ENCODE measurements around the gene RNF26. TPM values are rescaled to one million over a fixed set of nuclear protein-coding genes. Genes with fewer than 3 reads are reported as not detected.

Gene RNF26
- total RNA-seq, 3 donors from 2014 or later: 8.8 to 11.2 (median 9.7) TPM

DNA sequence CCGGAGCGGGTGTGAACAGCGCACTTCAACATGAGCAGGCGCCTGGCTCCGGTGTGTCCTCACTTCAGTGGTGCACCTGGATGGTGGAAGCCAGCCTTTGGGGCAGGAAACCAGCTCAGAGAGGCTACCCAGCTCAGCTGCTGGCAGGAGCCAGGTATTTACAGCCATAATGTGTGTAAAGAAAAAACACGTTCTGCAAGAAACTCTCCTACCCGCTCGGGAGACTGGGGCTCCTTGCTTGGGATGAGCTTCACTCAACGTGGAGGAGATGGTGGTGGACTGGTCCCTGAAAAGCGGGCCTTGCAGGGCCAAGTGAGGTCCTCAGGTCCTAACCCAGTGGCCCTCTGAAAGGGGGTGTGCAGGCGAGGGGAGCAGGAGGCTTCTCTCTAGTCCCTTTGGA, 24.9 kb upstream of the RNF26 start:
- H3K4me3 ChIP-seq: no peak overlapping the region
- no peak for TF ChIP-seq POLR2AphosphoS5 (IDR thresholded peaks at IDR 0.05)
- no peak for TF ChIP-seq POLR2A (IDR thresholded peaks at IDR 0.05)
- TF ChIP-seq, protein P1, sequence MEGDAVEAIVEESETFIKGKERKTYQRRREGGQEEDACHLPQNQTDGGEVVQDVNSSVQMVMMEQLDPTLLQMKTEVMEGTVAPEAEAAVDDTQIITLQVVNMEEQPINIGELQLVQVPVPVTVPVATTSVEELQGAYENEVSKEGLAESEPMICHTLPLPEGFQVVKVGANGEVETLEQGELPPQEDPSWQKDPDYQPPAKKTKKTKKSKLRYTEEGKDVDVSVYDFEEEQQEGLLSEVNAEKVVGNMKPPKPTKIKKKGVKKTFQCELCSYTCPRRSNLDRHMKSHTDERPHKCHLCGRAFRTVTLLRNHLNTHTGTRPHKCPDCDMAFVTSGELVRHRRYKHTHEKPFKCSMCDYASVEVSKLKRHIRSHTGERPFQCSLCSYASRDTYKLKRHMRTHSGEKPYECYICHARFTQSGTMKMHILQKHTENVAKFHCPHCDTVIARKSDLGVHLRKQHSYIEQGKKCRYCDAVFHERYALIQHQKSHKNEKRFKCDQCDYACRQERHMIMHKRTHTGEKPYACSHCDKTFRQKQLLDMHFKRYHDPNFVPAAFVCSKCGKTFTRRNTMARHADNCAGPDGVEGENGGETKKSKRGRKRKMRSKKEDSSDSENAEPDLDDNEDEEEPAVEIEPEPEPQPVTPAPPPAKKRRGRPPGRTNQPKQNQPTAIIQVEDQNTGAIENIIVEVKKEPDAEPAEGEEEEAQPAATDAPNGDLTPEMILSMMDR (IDR thresholded peaks at IDR 0.05): no peak
- H3K4me1 ChIP-seq: no peaks in the 10 kb centered on the region
- intact Hi-C loops (cut with DNase I; ENCODE audit: low total_unique reads): no loop called here
- H3K9me3 ChIP-seq: no peaks in the 10 kb centered on the region
- no peaks in the 10 kb centered on the region for H3K27me3 ChIP-seq
- no peak overlapping the region for H3K27ac ChIP-seq
- no peaks in the 10 kb centered on the region for H3K36me3 ChIP-seq
- no peak for DNase-seq (ENCODE audit: low spot score in 2 of 2)

DNA sequence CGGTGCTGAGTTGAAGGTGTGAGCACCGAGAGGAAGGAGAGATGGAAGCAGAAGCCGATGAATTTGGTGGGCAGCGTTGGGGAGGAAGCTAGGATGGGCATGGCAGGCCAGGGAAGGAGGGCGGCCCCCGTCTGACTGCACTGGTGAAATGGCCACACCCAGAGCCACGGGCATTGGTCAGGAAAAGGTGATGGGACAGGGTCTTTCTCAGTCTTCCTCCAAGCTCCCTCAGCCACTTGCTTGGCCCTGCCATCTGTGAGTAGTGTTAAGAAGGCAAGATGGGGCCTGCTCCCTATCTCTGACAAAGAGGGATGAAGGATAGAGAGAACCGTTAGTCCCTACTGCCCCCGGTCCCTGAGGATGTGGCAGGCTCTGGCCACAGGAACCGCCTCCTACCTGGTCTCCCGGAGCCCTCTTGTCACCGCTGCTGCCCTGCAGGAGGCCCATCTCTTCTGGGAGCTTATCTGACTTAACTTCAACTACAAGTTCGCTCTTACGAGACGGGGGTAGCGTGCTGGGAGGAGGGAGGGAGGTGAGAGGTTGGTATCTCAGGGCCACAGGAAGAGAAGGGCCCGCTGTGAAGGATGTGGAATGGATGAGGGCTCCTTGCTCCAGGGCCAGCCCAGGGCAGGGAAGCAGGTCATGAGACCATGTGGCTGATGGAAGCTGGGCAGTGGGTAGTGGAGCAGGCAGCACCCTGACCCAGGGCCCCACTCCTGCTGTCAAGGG, 24.2 kb upstream of the RNF26 start:
- Histone ChIP-seq H3K4me1 (no peaks in the 10 kb centered on the region), H3K9me3 (no peaks in the 10 kb centered on the region), H3K36me3 (no peaks in the 10 kb centered on the region), H3K27ac (peak overlapping the region; percentile 68 to 74), H3K4me3 (no peak overlapping the region), H3K27me3 (no peaks in the 10 kb centered on the region)
- no peak for DNase-seq (ENCODE audit: low spot score in 2 of 2)
- TF ChIP-seq, protein P1 (IDR thresholded peaks at IDR 0.05): no peak
- TF ChIP-seq POLR2A (IDR thresholded peaks at IDR 0.05) (no peak), POLR2AphosphoS5 (IDR thresholded peaks at IDR 0.05) (no peak)
- intact Hi-C loops (cut with DNase I; ENCODE audit: low total_unique reads): no loop called here

DNA sequence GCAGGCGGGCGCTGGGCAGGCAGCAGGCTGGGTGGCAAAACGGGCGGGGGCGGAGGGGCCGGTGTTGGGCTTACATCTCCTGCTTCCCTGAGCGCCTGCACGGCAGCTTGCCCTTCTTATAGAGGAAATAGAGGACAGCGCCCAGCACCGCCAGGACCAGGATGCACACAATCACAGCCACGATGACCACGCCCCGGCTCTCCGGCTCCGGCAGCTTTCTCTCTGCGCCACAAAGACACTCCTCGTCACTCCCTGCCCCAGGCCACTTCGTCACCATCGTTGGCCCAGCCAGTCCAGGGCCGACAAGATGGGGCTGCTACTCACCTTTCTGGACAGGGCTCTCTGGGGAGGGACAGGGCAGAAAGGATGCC, 23.7 kb upstream of the RNF26 start:
- DNase-seq (ENCODE audit: low spot score in 2 of 2): peak in 1 of 2 donors; percentile 61
- intact Hi-C loops (cut with DNase I; ENCODE audit: low total_unique reads): no loop called here
- Histone ChIP-seq H3K27ac (peak overlapping the region; percentile 68 to 74), H3K4me3 (no peak overlapping the region), H3K36me3 (no peaks in the 10 kb centered on the region), H3K9me3 (no peaks in the 10 kb centered on the region), H3K27me3 (no peaks in the 10 kb centered on the region), H3K4me1 (no peaks in the 10 kb centered on the region)
- TF ChIP-seq, protein P1 (IDR thresholded peaks at IDR 0.05): no peak
- no peak for TF ChIP-seq POLR2A (IDR thresholded peaks at IDR 0.05)
- no peak for TF ChIP-seq POLR2AphosphoS5 (IDR thresholded peaks at IDR 0.05)

DNA sequence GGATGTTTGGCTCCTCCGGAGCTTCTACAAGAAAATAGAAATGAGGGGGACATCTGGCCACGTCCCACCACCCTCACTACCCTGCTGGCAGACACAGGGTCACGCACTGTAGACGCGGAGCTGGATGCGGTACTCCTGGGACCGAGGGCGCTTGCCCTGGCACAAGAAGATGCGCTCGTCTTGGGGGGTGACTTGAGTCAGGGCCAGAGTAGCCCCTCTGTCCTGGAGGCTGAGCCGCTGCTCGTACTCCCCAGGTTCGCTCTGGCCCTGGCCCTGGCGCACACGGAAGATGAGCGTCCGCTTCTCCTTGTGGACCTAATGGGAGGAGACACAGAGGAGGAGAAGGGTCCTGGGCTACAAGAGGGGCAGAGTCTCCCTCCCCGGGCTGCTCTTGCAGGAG, 19.6 kb upstream of the RNF26 start:
- Histone ChIP-seq H3K36me3 (no peaks in the 10 kb centered on the region), H3K27ac (peak overlapping the region; percentile 90 to 96)
- TF ChIP-seq POLR2AphosphoS5 (IDR thresholded peaks at IDR 0.05) (no peak), POLR2A (IDR thresholded peaks at IDR 0.05) (no peak)
- TF ChIP-seq, protein P1 (IDR thresholded peaks at IDR 0.05): no peak

DNA sequence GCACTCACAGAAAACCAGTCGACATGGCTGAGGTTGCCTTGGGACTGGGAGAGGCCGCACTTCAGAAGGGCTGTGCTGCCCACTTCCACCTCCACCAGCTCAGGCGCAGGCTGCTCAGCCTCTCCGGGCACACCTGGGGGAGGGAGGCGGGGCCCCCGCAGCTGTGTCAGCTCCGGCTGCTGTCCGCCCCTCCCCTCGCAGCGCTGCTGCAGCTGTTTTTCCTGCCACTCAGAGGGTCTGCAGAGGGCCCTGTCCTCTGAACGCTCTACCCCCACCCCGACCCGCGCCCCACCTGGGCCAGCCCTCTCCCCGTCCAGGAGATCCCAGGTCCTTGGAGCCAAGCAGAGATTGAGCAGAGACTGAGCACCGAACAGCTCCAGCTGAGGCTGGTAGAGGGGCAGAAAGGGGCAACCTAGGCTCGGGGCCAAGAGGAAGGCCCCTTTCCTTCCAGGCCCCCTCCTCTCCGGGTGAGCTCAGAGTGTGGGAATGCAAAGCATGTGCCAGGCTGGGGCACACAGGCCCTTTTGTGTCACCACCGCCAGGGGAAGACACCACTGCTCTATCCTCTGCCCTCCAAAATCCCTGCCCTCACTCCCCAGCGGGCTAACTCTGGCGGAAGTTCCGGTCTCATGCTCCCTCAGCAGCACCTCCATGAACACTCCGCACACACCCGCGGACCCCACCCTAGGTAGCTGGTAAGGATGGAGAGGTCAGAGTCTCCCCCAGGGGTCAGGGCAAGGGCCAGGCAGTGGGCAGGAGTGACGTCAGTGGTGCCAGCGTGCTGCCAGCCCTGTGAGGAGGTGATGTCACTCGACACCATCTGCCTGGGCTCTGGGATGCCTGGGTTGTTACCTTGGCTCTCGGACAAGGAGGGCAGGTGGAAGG, 19.0 kb upstream of the RNF26 start:
- Histone ChIP-seq H3K27me3 (no peaks in the 10 kb centered on the region), H3K27ac (peak overlapping the region; percentile 90 to 96), H3K4me1 (peaks cover 5 to 12% of the 10 kb centered on the region in 2 donors), H3K36me3 (no peaks in the 10 kb centered on the region), H3K9me3 (no peaks in the 10 kb centered on the region), H3K4me3 (peak overlapping the region; percentile 50 to 81 (median 61))
- TF ChIP-seq, protein P1 (IDR thresholded peaks at IDR 0.05): peak; percentile 17 to 67 (median 22)
- TF ChIP-seq POLR2AphosphoS5 (IDR thresholded peaks at IDR 0.05) (peak in 2 of 3 donors; percentile 24 to 66), POLR2A (IDR thresholded peaks at IDR 0.05) (no peak)
- DNase-seq (ENCODE audit: low spot score in 2 of 2): peak in 1 of 2 donors; percentile 82
- intact Hi-C loops (cut with DNase I; ENCODE audit: low total_unique reads): no loop called here

More for the DNA sequence above, 19.6 kb upstream of the RNF26 start:
- Histone ChIP-seq H3K27me3 (no peaks in the 10 kb centered on the region), H3K4me3 (peak overlapping the region; percentile 50 to 81 (median 61)), H3K9me3 (no peaks in the 10 kb centered on the region), H3K4me1 (peaks cover 5 to 12% of the 10 kb centered on the region in 2 donors)
- DNase-seq (ENCODE audit: low spot score in 2 of 2): no peak
- intact Hi-C loops (cut with DNase I; ENCODE audit: low total_unique reads): no loop called here
